ENCODE results near the gene CMTM1. TPM values are rescaled to one million over a fixed set of nuclear protein-coding genes. Genes with fewer than 3 reads are reported as not detected.
A peak's percentile ranks its signal among the peaks of the same experiment; 100 is the strongest.

The CMTM1 gene
- total RNA-seq, 1 experiment from 2014 or later: 9.4 TPM

DNA sequence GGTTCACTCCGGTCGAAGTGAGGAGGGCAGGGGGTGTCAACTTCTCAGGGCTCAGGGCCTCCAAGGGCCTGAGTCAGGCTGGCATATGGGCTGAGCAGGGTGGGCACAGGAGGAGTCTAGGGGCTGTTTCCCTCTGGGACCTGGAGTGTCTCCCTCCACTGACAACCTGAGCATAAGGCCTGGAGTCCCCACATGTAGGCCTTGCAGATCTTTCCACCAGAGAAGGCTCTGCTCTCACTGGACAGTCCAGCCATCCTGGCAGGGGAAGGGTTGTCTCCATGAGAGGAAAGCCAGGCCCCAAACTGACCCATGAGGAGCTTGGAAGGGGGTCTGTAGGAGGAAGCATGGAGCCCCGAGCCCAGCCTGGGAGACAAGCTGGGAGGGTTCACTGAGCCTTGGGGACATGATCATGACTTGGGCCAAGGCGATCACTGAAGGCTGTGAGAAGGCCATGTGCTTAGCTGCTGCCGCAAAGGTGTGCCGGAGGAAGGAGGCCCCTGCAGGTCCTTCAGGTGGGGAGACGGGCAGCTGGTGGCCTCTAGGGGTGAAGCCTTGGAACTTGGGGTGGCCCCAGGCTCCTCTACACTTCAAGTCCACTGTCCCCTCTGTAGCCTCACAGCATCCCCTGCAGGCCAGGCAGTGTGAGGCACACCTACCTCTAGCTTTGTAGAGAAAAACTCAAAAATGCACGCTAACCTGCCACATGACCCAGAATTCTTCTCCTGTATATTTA is 22.9 kb downstream of the CMTM1 start:
- DNase-seq: peak; percentile 35 to 40
- H3K36me3 ChIP-seq (ENCODE audit: low read depth): no peaks in the 10 kb centered on the region
- no peaks in the 10 kb centered on the region for H3K27me3 ChIP-seq (ENCODE audit: insufficient read depth, low read depth)
- ChIA-PET CTCF (interaction anchor here (0.7 kb wide), 1 partner anchor 173 kb away, joined by 6 read pairs; no protein-coding TSS in a partner anchor), POLR2A (ENCODE audit: unreplicated experiment) (no interaction called here)
- no peaks in the 10 kb centered on the region for H3K9me3 ChIP-seq (ENCODE audit: insufficient read depth, low read depth)
- no peaks in the 10 kb centered on the region for H4K20me1 ChIP-seq (ENCODE audit: insufficient read depth)
- no peaks in the 10 kb centered on the region for H3F3A ChIP-seq (ENCODE audit: insufficient read depth, low read depth)
- TF ChIP-seq EZH2 (IDR thresholded peaks at IDR 0.05; ENCODE audit: low read depth): no peak
- TF ChIP-seq, protein P1, sequence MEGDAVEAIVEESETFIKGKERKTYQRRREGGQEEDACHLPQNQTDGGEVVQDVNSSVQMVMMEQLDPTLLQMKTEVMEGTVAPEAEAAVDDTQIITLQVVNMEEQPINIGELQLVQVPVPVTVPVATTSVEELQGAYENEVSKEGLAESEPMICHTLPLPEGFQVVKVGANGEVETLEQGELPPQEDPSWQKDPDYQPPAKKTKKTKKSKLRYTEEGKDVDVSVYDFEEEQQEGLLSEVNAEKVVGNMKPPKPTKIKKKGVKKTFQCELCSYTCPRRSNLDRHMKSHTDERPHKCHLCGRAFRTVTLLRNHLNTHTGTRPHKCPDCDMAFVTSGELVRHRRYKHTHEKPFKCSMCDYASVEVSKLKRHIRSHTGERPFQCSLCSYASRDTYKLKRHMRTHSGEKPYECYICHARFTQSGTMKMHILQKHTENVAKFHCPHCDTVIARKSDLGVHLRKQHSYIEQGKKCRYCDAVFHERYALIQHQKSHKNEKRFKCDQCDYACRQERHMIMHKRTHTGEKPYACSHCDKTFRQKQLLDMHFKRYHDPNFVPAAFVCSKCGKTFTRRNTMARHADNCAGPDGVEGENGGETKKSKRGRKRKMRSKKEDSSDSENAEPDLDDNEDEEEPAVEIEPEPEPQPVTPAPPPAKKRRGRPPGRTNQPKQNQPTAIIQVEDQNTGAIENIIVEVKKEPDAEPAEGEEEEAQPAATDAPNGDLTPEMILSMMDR (conservative IDR thresholded peaks at IDR 0.05): peak; percentile 57
- intact Hi-C loops (cut with micrococcal nuclease; ENCODE audit: unreplicated experiment): loop anchor here (5.0 kb wide), 1 partner anchor 102 kb away; no protein-coding TSS in a partner anchor
- no peak overlapping the region for H3K4me3 ChIP-seq
- H3K27ac ChIP-seq: no peak overlapping the region
- H3K4me1 ChIP-seq (replicated peaks; ENCODE audit: insufficient read depth): no peaks in the 10 kb centered on the region
- BruUV-seq (replicated peaks): no TSS peak
- H3K9me2 ChIP-seq (ENCODE audit: insufficient read depth): no peaks in the 10 kb centered on the region
- H3K4me2 ChIP-seq: no peak overlapping the region
- H2AFZ ChIP-seq: no peak overlapping the region
- no peaks in the 10 kb centered on the region for H3K79me2 ChIP-seq (ENCODE audit: low read depth)

DNA sequence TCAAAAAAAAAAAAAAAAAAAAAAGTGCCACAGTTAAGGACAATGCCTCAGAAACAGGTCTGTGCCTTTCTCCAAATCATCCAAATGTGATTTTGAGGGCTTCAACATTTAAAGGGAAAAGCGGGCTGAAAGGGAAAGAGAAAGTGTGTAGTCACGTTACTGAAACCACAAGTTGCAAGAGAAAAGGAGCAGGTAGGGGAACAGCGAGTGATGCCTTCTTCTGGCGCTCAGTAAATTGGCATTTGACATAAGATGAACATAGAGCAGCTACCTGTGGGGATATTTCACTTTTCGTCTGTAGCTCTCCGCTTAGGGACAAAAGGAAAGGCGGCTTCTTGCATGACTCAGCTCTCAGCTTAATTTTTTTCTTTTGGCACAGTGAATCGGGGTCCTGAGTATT is 24.1 kb downstream of the CMTM1 start:
- Histone ChIP-seq H2AFZ (no peak overlapping the region), H3K4me2 (no peak overlapping the region)
- POLR2A ChIA-PET (ENCODE audit: unreplicated experiment): no interaction called here

DNA sequence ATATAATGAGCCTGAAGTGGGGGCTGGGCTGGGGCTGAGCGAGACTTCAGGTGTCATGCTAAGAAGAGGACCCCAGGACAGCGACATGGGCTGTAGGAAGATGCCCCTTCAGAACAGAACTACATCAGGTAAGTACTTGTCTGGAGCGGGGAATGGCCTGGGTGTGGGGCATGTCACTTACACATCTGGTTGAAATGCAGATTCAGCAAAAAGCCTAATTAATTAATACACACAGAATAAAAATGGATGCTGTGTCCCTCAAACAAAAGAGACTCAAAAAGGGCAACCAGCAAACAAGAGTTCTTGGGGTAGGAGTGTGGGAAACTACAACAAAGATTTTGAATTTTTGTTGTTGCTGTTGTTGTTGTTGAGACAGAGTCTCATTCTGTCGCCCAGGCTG is 24.8 kb downstream of the CMTM1 start:
- no peaks in the 10 kb centered on the region for H3K27me3 ChIP-seq (ENCODE audit: insufficient read depth, low read depth)
- H4K20me1 ChIP-seq (ENCODE audit: insufficient read depth): no peaks in the 10 kb centered on the region
- no peak overlapping the region for H2AFZ ChIP-seq
- H3K4me3 ChIP-seq: no peak overlapping the region
- no peaks in the 10 kb centered on the region for H3K79me2 ChIP-seq (ENCODE audit: low read depth)
- H3K4me2 ChIP-seq: no peak overlapping the region
- TF ChIP-seq, protein P1 (conservative IDR thresholded peaks at IDR 0.05): no peak
- TF ChIP-seq EZH2 (IDR thresholded peaks at IDR 0.05; ENCODE audit: low read depth): no peak
- H3F3A ChIP-seq (ENCODE audit: insufficient read depth, low read depth): no peaks in the 10 kb centered on the region
- no peaks in the 10 kb centered on the region for H3K4me1 ChIP-seq (replicated peaks; ENCODE audit: insufficient read depth)
- BruUV-seq (replicated peaks): no TSS peak
- intact Hi-C loops (cut with micrococcal nuclease; ENCODE audit: unreplicated experiment): no loop called here
- H3K9me2 ChIP-seq (ENCODE audit: insufficient read depth): no peaks in the 10 kb centered on the region
- H3K36me3 ChIP-seq (ENCODE audit: low read depth): no peaks in the 10 kb centered on the region
- no peak for DNase-seq
- no peak overlapping the region for H3K27ac ChIP-seq
- ChIA-PET POLR2A (ENCODE audit: unreplicated experiment) (no interaction called here), CTCF (no interaction called here)
- H3K9me3 ChIP-seq (ENCODE audit: insufficient read depth, low read depth): no peaks in the 10 kb centered on the region

More for the DNA sequence above, 24.1 kb downstream of the CMTM1 start:
- Histone ChIP-seq H3K9me3 (ENCODE audit: insufficient read depth, low read depth) (no peaks in the 10 kb centered on the region), H3K4me1 (replicated peaks; ENCODE audit: insufficient read depth) (no peaks in the 10 kb centered on the region), H3K9me2 (ENCODE audit: insufficient read depth) (no peaks in the 10 kb centered on the region), H4K20me1 (ENCODE audit: insufficient read depth) (no peaks in the 10 kb centered on the region), H3F3A (ENCODE audit: insufficient read depth, low read depth) (no peaks in the 10 kb centered on the region), H3K4me3 (no peak overlapping the region), H3K27me3 (ENCODE audit: insufficient read depth, low read depth) (no peaks in the 10 kb centered on the region), H3K79me2 (ENCODE audit: low read depth) (no peaks in the 10 kb centered on the region), H3K27ac (no peak overlapping the region), H3K36me3 (ENCODE audit: low read depth) (no peaks in the 10 kb centered on the region)
- intact Hi-C loops (cut with micrococcal nuclease; ENCODE audit: unreplicated experiment): no loop called here
- TF ChIP-seq, protein P1 (conservative IDR thresholded peaks at IDR 0.05): no peak
- no peak for TF ChIP-seq EZH2 (IDR thresholded peaks at IDR 0.05; ENCODE audit: low read depth)
- CTCF ChIA-PET: no interaction called here
- no TSS peak for BruUV-seq (replicated peaks)
- DNase-seq: no peak
